Ovary (tissue), 9 donors: Measurements from ENCODE around the gene PRKAB1. TPM values are rescaled to one million over a fixed set of nuclear protein-coding genes. Genes with fewer than 3 reads are reported as not detected.

Source experiments
- DNase-seq, 5 donors: peaks; one replicate each; pipeline ENCODE4 v3.0.0-alpha.2; 2019 to 2020
- H3K27ac ChIP-seq, 2 donors: fragments of 200-600 bp; one replicate each; pipeline versions ENCODE4 v1.5.1 to v1.8.0; 2019 to 2022
- H3K27me3 ChIP-seq: fragments of 200-600 bp; one replicate; pipeline ENCODE4 v1.8.0; 2022
- H3K36me3 ChIP-seq: fragments of 200-600 bp; sonication (generic); one replicate; pipeline ENCODE4 v1.5.1; 2019
- H3K4me1 ChIP-seq: one replicate; pipeline ENCODE4 v1.8.1; 2013; ENCODE audit warnings: mild to moderate bottlenecking, moderate library complexity; ENCODE audit not compliant: insufficient read depth
- H3K4me3 ChIP-seq: fragments of 200-600 bp; sonication (generic); one replicate; pipeline ENCODE4 v1.5.1; 2017
- H3K9me3 ChIP-seq, 2 donors: fragments of 200-600 bp in 1 of 2; sonication (generic) in 1 of 2; one replicate each; pipeline versions ENCODE4 v1.5.1 to v1.8.1; 2013 to 2019; ENCODE audit warnings: mild to moderate bottlenecking in 1 of 2, moderate library complexity in 1 of 2
- CTCF ChIP-seq, 3 donors: fragments of 450-650 bp in 2 of 3; fragments of 200-600 bp in 1 of 3; IDR thresholded peaks; one replicate each; pipeline versions ENCODE4 v1.5.1 to v1.8.0; 2016 to 2022; ENCODE audit warnings: antibody characterized with exemption in 3 of 3, mild to moderate bottlenecking in 1 of 3
- EP300 ChIP-seq: sonication (generic); formaldehyde crosslinking; IDR thresholded peaks from one replicate; pipeline ENCODE4 v1.6.1; 2017; ENCODE audit warnings: antibody characterized with exemption
- POLR2A ChIP-seq: fragments of 450-650 bp; IDR thresholded peaks from one replicate; pipeline ENCODE4 v1.6.1; 2017; ENCODE audit warnings: antibody characterized with exemption, mild to moderate bottlenecking, moderate library complexity
- WGBS, 3 donors: extraction: QIAGEN DNeasy Blood & Tissue Kit in 1 of 3; methylation state at CpG; one replicate each; pipeline versions ENCODE4 v1.1.5 to v1.1.7; 2013 to 2017; 5-methylcytosine and 5-hydroxymethylcytosine counted together
- intact Hi-C, 4 donors: fragments of 100-400 bp; cut with DNase I; formaldehyde crosslinking; loops; one replicate each; pipeline versions ENCODE4 v1.11.0 to v1.15.1; 2022 to 2023
- microRNA counts: library from miRNA; unstranded; fragments of <30 nt; microRNA quantifications from one replicate; lab custom pipeline; 2016
- microRNA-seq, 3 donors: library from miRNA; unstranded; fragments of <30 nt; microRNA quantifications; one replicate each; pipeline versions ENCODE4 to v1.2.0, GENCODE V29; 2019 to 2020
- polyA plus RNA-seq, 2 donors: library from polyadenylated mRNA; stranded (reverse); fragments of 200-250 nt in 1 of 2; fragments of 350-450 nt in 1 of 2; fragmentation: Illumina TruSeq in 1 of 2; extraction: RNeasy Lipid Tissue Mini Kit (QIAGEN cat#74804) in 1 of 2; gene quantifications; one replicate each; pipeline ENCODE4 v1.2.3, GENCODE V29; 2013 to 2014
- small RNA-seq: library from RNA; depleted of rRNA; stranded (forward); fragments of <200 nt; gene quantifications from one replicate; pipeline ENCODE3, GENCODE V24; 2016
- total RNA-seq, 7 donors: library from RNA; depleted of rRNA in 2 of 7; stranded (reverse); fragments of >200 nt in 2 of 7; fragmentation: NEBNext Ultra II Directional in 3 of 7; extraction: Animal tissue kit (Norgen Biotek cat#: 25700) in 3 of 7; gene quantifications; one replicate each; pipeline versions ENCODE4 v1.1.0 to v1.2.4, GENCODE V29; 2016 to 2023
- donor health status: DM: no; HTN: no; CAD: no; lungs with moderate emphysema.
- donor health status: DM: no; HTN: no; CAD: no.
- donor health status: Bipolar disorder and iron deficiency.
- donor health status: DM: yes; HTN: yes; CAD: no.
- donor health status: DM: no; HTN: no; CAD: no.
- donor health status: DM: yes; HTN: yes; CAD: no.

Gene PRKAB1
- total and polyA plus RNA-seq, 9 donors: 12.5 to 37.1 (median 24.8) TPM

GRCh38 chr12:119727600-119728443, 59.9 kb downstream of the PRKAB1 start:
- Histone ChIP-seq H3K9me3 (no peaks in the 10 kb centered on the region), H3K4me1 (no peaks in the 10 kb centered on the region), H3K27ac (no peak overlapping the region), H3K4me3 (no peak overlapping the region), H3K36me3 (no peaks in the 10 kb centered on the region), H3K27me3 (no peaks in the 10 kb centered on the region)
- intact Hi-C loops: no loop called here
- no peak for DNase-seq
- TF ChIP-seq EP300 (no peak), CTCF (IDR thresholded peaks at IDR 0.05) (no peak), POLR2A (no peak)
- WGBS, 3 donors: 79 to 92% (median 82%) methylated on average over 3 of the region's 3 CpGs

GRCh38 chr12:119728444-119728745, 60.5 kb downstream of the PRKAB1 start:
- no peaks in the 10 kb centered on the region for H3K27me3 ChIP-seq
- TF ChIP-seq EP300 (no peak), CTCF (IDR thresholded peaks at IDR 0.05) (no peak), POLR2A (no peak)
- DNase-seq: no peak
- intact Hi-C loops: no loop called here
- no peak overlapping the region for H3K4me3 ChIP-seq
- H3K9me3 ChIP-seq: no peaks in the 10 kb centered on the region
- no peak overlapping the region for H3K27ac ChIP-seq
- WGBS, 3 donors: 38 to 42% (median 40%) methylated on average over 6 of the region's 6 CpGs
- no peaks in the 10 kb centered on the region for H3K4me1 ChIP-seq
- no peaks in the 10 kb centered on the region for H3K36me3 ChIP-seq

- Histone ChIP-seq H3K4me3 (no peak overlapping the region), H3K36me3 (no peaks in the 10 kb centered on the region), H3K9me3 (no peaks in the 10 kb centered on the region), H3K4me1 (no peaks in the 10 kb centered on the region), H3K27ac (no peak overlapping the region), H3K27me3 (no peaks in the 10 kb centered on the region)
- no peak for DNase-seq
- intact Hi-C loops: no loop called here
- TF ChIP-seq CTCF (IDR thresholded peaks at IDR 0.05): no peak
- TF ChIP-seq POLR2A: no peak
- TF ChIP-seq EP300: no peak
- 92 to 95% (median 95%) methylated on average over 8 of the region's 8 CpGs for WGBS, 3 donors
Observed at GRCh38 chr12:119729871-119730270, 61.9 kb downstream of the PRKAB1 start.

GRCh38 chr12:119730381-119730780, 62.4 kb downstream of the PRKAB1 start:
- H3K9me3 ChIP-seq: no peaks in the 10 kb centered on the region
- 57 to 84% (median 82%) methylated on average over 13 of the region's 13 CpGs for WGBS, 3 donors
- TF ChIP-seq EP300: no peak
- DNase-seq: no peak
- H3K4me1 ChIP-seq: no peaks in the 10 kb centered on the region
- intact Hi-C loops: no loop called here
- no peaks in the 10 kb centered on the region for H3K27me3 ChIP-seq
- H3K36me3 ChIP-seq: no peaks in the 10 kb centered on the region
- H3K27ac ChIP-seq: no peak overlapping the region
- H3K4me3 ChIP-seq: no peak overlapping the region

MicroRNA genes within 50 kb of the gene (microRNA counts, 767-probe panel; counts per million panel counts)
- 530 counts per million, percentile 78 among the panel's probes with 10 or more counts for microRNA hsa-miR-1178 (lab: Ali Mortazavi, UCI)

Small RNAs within 50 kb of the gene (microRNA-seq; reads per million reads assigned to microRNA genes)
- 0 reads per million in 3 donors for gene MIR1178

Small RNAs within 50 kb of the gene (small RNA-seq; reads per million reads assigned to genes)
- gene RN7SKP197: not detected

Other genes starting within 250 kb of the PRKAB1 start
- 1 to 10 TPM in 1 of 7 donors, under 1 TPM in 6; 0.10 to 1.0 (median 0.35) TPM for gene TMEM233, start 74.4 kb upstream of the PRKAB1 start, total RNA-seq
- gene TMEM233, start 74.4 kb upstream of the PRKAB1 start, polyA plus RNA-seq: 1 to 10 TPM in 1 of 2 donors, under 1 TPM in 1; 0.48 to 1.0 TPM
- 1 to 10 TPM in 6 of 7 donors, under 1 TPM in 1; 0.69 to 3.6 (median 1.7) TPM for gene CIT, start 209.2 kb downstream of the PRKAB1 start, total RNA-seq
- gene CIT, start 209.2 kb downstream of the PRKAB1 start, polyA plus RNA-seq: 1 to 10 TPM in 1 of 2 donors, under 1 TPM in 1; 0.39 to 1.9 TPM